Measurements from ENCODE around the gene EIF4G3. TPM values are rescaled to one million over a fixed set of nuclear protein-coding genes. Genes with fewer than 3 reads are reported as not detected.

The EIF4G3 gene
- total and polyA plus RNA-seq, 9 of the 15 experiments (the other 6 are each of a cell fraction or from before 2014, with no cell fraction given) = 6.7 to 40.5 (median 32.1) TPM

DNA sequence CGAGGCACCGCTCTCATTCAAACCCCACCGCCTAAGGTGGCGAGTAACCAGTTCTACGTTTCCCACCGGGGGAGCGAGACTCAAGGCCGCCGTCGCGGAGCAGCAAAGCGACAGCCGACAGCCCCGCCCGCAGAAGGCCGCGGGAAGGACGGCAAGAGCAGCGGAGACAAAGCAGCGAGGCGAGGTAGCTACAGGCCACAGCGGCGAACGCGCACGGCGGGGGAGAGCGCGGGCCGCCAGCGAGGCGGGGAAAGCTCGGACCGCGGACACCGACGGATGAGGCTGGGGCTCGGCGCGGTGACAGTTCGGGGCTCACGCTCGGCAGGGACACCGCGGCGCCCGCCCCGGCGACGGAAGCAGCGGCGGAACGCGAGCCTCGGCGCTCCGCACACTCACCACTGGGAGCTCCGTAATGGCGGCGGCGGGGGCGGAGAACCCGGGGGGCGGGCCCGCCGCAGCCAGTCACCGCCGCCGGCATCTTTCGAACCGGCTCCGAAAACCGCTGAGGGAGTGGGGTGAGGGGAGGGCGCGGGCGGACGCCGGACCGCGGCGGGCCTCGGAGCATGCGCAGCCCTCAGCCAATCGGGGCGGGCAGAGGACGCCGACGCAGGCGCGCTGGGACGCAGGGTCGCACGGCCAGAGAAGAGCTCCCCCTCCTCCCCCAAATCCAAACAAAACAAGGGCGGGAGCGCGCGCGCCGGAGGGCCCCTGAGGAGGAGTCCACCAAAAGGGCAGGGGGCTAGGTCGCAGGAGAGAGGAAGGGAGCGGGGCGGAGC lies 390.3 kb downstream of the EIF4G3 start (continued):
- TF ChIP-seq, protein P1, sequence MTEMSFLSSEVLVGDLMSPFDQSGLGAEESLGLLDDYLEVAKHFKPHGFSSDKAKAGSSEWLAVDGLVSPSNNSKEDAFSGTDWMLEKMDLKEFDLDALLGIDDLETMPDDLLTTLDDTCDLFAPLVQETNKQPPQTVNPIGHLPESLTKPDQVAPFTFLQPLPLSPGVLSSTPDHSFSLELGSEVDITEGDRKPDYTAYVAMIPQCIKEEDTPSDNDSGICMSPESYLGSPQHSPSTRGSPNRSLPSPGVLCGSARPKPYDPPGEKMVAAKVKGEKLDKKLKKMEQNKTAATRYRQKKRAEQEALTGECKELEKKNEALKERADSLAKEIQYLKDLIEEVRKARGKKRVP (CRISPR knock-in tag; IDR thresholded peaks at IDR 0.05) = no peak
- TF ChIP-seq CHD4 (IDR thresholded peaks at IDR 0.05; ENCODE audit: insufficient read depth, insufficient replicate concordance, low read depth, low read length, poor library complexity, severe bottlenecking) (no peak), RFX7 (CRISPR knock-in tag; IDR thresholded peaks at IDR 0.05) (no peak), ZNF3 (CRISPR knock-in tag; IDR thresholded peaks at IDR 0.05) (no peak), ZNF212 (CRISPR knock-in tag; IDR thresholded peaks at IDR 0.05) (no peak), MED1 (CRISPR knock-in tag; IDR thresholded peaks at IDR 0.05; ENCODE audit: borderline replicate concordance) (no peak), ZNF778 (CRISPR knock-in tag; IDR thresholded peaks at IDR 0.05) (no peak), CBX1 (IDR thresholded peaks at IDR 0.05; ENCODE audit: low read depth) (peak; percentile 41), ZNF134 (CRISPR knock-in tag; conservative IDR thresholded peaks at IDR 0.05) (no peak), NR2C1 (IDR thresholded peaks at IDR 0.05) (no peak), NR2C1 (tag; IDR thresholded peaks at IDR 0.05) (no peak), ZNF263 (CRISPR knock-in tag; IDR thresholded peaks at IDR 0.05; ENCODE audit: borderline replicate concordance) (peak; percentile 89), ZNF583 (CRISPR knock-in tag; IDR thresholded peaks at IDR 0.05) (no peak), GATAD2B (IDR thresholded peaks at IDR 0.05; ENCODE audit: borderline replicate concordance) (0 out of 2 replicates have a peak, but pooled peaks have one; percentile 5), BCL6 (CRISPR knock-in tag; IDR thresholded peaks at IDR 0.05) (no peak), CHD1 (IDR thresholded peaks at IDR 0.05; ENCODE audit: low read length) (peak; percentile 93), SPI1 (IDR thresholded peaks at IDR 0.05; ENCODE audit: borderline replicate concordance, low read depth, low read length) (no peak), ZNF121 (CRISPR knock-in tag; conservative IDR thresholded peaks at IDR 0.05) (no peak; the same call in 1 of the 2 replicates), CHD2 (IDR thresholded peaks at IDR 0.05; ENCODE audit: low read depth, low read length) (peak; percentile 54), ZNF695 (CRISPR knock-in tag; IDR thresholded peaks at IDR 0.05) (no peak), GABPB2 (CRISPR knock-in tag; conservative IDR thresholded peaks at IDR 0.05) (no peak), ZKSCAN3 (CRISPR knock-in tag; IDR thresholded peaks at IDR 0.05) (no peak), FOXA3 (CRISPR knock-in tag; conservative IDR thresholded peaks at IDR 0.05 in 1 of 2, IDR thresholded peaks at IDR 0.05 in 1 of 2) (no peak), ZNF445 (CRISPR knock-in tag; IDR thresholded peaks at IDR 0.05; ENCODE audit: low read depth) (no peak), MCM3 (IDR thresholded peaks at IDR 0.05) (no peak)
- TF ChIP-seq, protein P2, sequence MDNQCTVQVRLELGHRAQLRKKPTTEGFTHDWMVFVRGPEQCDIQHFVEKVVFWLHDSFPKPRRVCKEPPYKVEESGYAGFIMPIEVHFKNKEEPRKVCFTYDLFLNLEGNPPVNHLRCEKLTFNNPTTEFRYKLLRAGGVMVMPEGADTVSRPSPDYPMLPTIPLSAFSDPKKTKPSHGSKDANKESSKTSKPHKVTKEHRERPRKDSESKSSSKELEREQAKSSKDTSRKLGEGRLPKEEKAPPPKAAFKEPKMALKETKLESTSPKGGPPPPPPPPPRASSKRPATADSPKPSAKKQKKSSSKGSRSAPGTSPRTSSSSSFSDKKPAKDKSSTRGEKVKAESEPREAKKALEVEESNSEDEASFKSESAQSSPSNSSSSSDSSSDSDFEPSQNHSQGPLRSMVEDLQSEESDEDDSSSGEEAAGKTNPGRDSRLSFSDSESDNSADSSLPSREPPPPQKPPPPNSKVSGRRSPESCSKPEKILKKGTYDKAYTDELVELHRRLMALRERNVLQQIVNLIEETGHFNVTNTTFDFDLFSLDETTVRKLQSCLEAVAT (IDR thresholded peaks at IDR 0.05) = peak; percentile 43 to 83; a peak in 3 of 4 replicates
- TF ChIP-seq, protein P3, sequence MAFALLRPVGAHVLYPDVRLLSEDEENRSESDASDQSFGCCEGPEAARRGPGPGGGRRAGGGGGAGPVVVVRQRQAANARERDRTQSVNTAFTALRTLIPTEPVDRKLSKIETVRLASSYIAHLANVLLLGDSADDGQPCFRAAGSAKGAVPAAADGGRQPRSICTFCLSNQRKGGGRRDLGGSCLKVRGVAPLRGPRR (CRISPR knock-in tag; IDR thresholded peaks at IDR 0.05) = no peak
- TF ChIP-seq, protein P4, sequence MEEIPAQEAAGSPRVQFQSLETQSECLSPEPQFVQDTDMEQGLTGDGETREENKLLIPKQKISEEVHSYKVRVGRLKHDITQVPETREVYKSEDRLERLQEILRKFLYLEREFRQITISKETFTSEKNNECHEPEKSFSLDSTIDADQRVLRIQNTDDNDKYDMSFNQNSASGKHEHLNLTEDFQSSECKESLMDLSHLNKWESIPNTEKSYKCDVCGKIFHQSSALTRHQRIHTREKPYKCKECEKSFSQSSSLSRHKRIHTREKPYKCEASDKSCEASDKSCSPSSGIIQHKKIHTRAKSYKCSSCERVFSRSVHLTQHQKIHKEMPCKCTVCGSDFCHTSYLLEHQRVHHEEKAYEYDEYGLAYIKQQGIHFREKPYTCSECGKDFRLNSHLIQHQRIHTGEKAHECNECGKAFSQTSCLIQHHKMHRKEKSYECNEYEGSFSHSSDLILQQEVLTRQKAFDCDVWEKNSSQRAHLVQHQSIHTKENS (CRISPR knock-in tag; IDR thresholded peaks at IDR 0.05) = no peak

Data from K562 (cell line).